GM10266 (cell line): ENCODE results near the gene EXOC8.
A peak's percentile ranks its signal among the peaks of the same experiment; 100 is the strongest.

Experiments
- DNase-seq: peaks from one replicate; pipeline ENCODE4 v3.0.0; 2012; ENCODE audit errors: extremely low spot score
- TF ChIP-seq, protein P1 (sequence below): IDR thresholded peaks from 2 replicates; pipeline ENCODE4 v1.5.1; 2012; ENCODE audit warnings: mild to moderate bottlenecking, low read depth; ENCODE audit not compliant: control insufficient read depth, insufficient read depth; ENCODE audit errors: missing control alignments

EXOC8 gene, protein sequence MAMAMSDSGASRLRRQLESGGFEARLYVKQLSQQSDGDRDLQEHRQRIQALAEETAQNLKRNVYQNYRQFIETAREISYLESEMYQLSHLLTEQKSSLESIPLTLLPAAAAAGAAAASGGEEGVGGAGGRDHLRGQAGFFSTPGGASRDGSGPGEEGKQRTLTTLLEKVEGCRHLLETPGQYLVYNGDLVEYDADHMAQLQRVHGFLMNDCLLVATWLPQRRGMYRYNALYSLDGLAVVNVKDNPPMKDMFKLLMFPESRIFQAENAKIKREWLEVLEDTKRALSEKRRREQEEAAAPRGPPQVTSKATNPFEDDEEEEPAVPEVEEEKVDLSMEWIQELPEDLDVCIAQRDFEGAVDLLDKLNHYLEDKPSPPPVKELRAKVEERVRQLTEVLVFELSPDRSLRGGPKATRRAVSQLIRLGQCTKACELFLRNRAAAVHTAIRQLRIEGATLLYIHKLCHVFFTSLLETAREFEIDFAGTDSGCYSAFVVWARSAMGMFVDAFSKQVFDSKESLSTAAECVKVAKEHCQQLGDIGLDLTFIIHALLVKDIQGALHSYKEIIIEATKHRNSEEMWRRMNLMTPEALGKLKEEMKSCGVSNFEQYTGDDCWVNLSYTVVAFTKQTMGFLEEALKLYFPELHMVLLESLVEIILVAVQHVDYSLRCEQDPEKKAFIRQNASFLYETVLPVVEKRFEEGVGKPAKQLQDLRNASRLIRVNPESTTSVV

DNA sequence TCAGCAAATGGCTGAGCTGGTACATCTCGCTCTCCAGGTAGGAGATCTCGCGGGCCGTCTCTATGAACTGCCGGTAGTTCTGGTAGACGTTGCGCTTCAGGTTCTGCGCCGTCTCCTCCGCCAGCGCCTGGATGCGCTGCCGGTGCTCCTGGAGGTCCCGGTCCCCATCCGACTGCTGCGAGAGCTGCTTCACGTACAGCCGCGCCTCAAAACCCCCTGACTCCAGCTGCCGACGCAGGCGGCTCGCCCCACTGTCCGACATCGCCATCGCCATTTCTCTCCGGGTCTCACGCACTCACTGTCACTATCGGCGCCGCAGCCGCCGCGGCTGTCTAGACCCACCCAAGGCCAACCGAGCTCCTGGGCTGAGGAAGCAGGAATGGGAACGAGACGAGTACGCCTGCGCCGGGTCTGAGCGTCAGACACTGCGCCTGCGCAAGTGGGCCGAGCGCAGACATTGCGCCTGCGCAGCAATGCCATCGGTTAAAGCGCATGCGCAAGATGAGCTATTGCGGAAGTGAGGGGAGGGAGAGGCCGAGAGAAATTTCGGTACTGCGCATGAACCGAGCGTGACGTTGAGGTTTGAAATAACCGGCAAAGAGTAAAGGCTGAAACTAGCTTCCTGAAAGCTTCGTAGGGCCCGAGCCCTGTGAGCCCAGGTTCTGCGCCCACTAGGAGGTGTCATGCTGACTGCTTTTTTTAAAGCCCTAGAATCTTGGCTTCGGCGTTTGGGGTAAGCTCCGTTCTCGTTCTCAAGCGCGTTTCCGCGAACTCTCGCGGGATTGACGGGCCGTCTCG lies at the start of gene EXOC8:
EXOC8 (minus strand) TSS at position 381 of the 798 bp plus-strand sequence; CDS start at position 274, 107 bp downstream.
- DNase-seq = peak; percentile 94
- TF ChIP-seq, protein P1, sequence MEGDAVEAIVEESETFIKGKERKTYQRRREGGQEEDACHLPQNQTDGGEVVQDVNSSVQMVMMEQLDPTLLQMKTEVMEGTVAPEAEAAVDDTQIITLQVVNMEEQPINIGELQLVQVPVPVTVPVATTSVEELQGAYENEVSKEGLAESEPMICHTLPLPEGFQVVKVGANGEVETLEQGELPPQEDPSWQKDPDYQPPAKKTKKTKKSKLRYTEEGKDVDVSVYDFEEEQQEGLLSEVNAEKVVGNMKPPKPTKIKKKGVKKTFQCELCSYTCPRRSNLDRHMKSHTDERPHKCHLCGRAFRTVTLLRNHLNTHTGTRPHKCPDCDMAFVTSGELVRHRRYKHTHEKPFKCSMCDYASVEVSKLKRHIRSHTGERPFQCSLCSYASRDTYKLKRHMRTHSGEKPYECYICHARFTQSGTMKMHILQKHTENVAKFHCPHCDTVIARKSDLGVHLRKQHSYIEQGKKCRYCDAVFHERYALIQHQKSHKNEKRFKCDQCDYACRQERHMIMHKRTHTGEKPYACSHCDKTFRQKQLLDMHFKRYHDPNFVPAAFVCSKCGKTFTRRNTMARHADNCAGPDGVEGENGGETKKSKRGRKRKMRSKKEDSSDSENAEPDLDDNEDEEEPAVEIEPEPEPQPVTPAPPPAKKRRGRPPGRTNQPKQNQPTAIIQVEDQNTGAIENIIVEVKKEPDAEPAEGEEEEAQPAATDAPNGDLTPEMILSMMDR = no peak

- TF ChIP-seq, protein P1 = no peak
- DNase-seq = no peak
Observed at GRCh38 chr1:231386466-231386865, 48.8 kb upstream of the EXOC8 start.

DNA sequence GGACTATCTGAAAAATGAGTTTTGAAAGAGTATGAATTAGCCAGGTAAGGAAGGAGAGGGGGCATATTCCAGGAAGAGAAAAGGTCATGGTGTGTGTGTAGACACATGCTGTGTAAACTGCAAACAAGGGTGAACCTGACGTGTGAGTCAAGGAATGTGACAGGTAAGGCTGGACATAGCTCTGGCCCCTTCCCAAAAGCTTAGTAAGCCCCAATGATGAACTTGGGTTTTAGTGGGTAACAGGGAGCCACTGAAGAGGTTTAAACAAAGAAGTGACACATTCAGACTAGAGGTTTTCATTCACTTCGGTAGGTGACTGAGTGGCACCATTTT lies 47.7 kb upstream of the EXOC8 start:
- TF ChIP-seq, protein P1 = no peak

GRCh38 chr1:231384696-231385415 lies 47.2 kb upstream of the EXOC8 start:
- TF ChIP-seq, protein P1 = no peak
- DNase-seq = no peak

More for the DNA sequence above, 47.7 kb upstream of the EXOC8 start:
- DNase-seq = no peak

- TF ChIP-seq, protein P1 = no peak
- DNase-seq = no peak
Observed at GRCh38 chr1:231383159-231383860, 45.7 kb upstream of the EXOC8 start.

DNA sequence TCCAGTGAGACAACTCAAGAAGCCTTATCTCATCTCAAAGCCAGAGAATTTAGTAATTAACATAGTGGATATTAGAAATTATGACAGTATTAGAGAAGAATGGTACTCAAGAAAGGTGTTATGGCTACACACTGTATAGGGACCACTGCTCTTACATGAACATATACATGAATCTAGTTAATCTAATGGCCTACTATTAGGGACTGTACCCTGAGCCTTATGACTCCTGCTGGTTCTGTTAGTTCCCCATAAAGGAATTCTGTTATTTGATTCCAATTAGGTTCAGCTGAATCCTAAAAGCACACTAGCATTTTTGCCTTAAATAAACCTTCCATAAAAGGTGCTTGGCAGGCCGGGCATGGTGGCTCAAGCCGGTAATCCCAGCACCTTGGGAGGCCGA lies 44.8 kb upstream of the EXOC8 start:
- DNase-seq = no peak
- TF ChIP-seq, protein P1 = no peak
